Neural progenitor cell (in vitro differentiated cells): Measurements from ENCODE around the gene AASDH.

Experiments
- CTCF ChIP-seq: fragments of 200-600 bp; sonication (generic); IDR thresholded peaks from 2 replicates; pipeline ENCODE4 v1.5.1; 2017; ENCODE audit warnings: antibody characterized with exemption, mild to moderate bottlenecking
- EZH2 ChIP-seq: fragments of 200-600 bp; sonication (generic); IDR thresholded peaks from 2 replicates; pipeline ENCODE4 v1.6.1; 2017; ENCODE audit warnings: antibody characterized with exemption, mild to moderate bottlenecking, moderate library complexity
- EZH2phosphoT487 ChIP-seq: fragments of 200-600 bp; sonication (generic); IDR thresholded peaks from 2 replicates; pipeline ENCODE4 v1.6.1; 2017; ENCODE audit warnings: antibody characterized with exemption

GRCh38 chr4:56298236-56298635 is 89.1 kb downstream of the AASDH start:
- TF ChIP-seq EZH2 (no peak), CTCF (no peak), EZH2phosphoT487 (no peak)
